ENCODE measurements around the gene DIAPH1.

DNA sequence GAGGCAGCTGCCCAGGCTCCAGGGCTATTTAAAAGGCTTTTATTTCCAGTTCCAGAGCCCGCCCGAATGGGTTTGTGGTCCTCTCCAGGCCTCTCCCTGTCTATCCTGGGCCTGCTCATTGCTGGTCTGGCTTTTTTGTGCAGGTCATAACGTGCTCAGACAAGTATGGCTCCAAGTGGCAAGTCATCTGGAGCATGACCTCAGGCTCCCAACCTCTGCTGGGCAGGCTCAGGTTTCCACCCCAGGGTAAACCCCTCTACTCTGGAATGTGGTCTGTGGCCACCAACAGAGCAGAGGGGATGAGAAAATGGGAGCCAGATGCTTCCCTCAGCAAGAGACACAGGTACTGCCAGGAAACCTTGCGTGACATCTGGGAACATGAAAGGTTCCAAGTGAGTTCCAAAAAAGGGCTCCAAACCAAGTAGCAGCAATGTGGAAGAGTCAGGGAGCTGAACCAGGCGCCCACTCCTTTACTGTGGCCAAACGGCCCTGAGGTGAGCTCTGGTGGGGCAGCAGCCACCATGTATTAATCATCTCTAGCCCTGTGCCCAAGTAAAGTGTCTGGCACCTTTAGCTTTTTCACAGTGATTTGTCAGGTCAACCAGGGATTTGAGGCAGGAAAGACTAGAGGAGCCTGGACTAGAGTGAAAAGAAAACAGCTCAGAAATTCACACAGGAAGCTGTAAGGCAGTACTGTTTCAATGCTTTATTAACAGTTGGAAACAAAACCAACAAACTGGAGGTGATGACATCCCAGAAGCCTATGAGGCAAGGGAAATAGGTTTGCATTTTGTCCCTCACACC, 104.3 kb downstream of the DIAPH1 start:
- TF ChIP-seq POLR2A (IDR thresholded peaks at IDR 0.05; ENCODE audit: low read length) (no peak), GATA1 (IDR thresholded peaks at IDR 0.05; ENCODE audit: low read depth, low read length) (no peak)

Data from erythroblast (primary cell).